ENCODE data around the gene IGFBP4.
"Not testable (repeated sequence)": the region's sequence is repeated elsewhere in the genome, so short reads cannot be mapped to it uniquely, and the experiment has no call there.

The IGFBP4 gene

DNA sequence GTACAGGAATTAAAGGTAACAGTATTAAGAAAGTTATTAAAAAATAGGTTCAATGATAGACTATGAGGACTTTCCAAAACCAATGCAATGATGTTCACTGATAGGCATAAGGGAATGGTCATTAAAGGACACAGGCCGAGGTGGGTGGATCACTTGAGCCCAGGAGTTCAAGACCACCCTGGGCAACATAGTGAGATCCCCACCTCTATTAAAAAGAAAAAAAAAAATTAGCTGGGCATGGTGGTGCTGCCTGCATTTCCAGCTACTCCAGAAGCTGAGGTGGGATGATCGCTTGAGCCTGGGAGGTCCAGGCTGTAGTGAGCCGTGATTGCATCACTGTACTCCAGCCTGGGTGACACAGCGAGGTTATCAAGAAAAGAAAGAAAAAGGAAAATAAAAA, 31.4 kb upstream of the IGFBP4 start:
- TF ChIP-seq CTCF (IDR thresholded peaks at IDR 0.05; ENCODE audit: low read depth, low read length), result no peak
- H3K4me3 ChIP-seq (ENCODE audit: low read depth, low read length), result no peak overlapping the region

GRCh38 chr17:40412880-40413279, 30.4 kb upstream of the IGFBP4 start:
- H3K4me3 ChIP-seq (ENCODE audit: low read depth, low read length), result no peak overlapping the region
- TF ChIP-seq CTCF (IDR thresholded peaks at IDR 0.05; ENCODE audit: low read depth, low read length), result no peak

GRCh38 chr17:40414312-40414711, 28.9 kb upstream of the IGFBP4 start:
- H3K4me3 ChIP-seq (ENCODE audit: low read depth, low read length), result not testable (repeated sequence)

GRCh38 chr17:40415390-40415789, 27.9 kb upstream of the IGFBP4 start:
- 0 out of 2 replicates have a peak overlapping the region, but pooled peaks have one; percentile 2 for H3K4me3 ChIP-seq (ENCODE audit: low read depth, low read length)
- TF ChIP-seq CTCF (IDR thresholded peaks at IDR 0.05; ENCODE audit: low read depth, low read length), result peak; percentile 41; the same call in 1 of the 2 replicates

DNA sequence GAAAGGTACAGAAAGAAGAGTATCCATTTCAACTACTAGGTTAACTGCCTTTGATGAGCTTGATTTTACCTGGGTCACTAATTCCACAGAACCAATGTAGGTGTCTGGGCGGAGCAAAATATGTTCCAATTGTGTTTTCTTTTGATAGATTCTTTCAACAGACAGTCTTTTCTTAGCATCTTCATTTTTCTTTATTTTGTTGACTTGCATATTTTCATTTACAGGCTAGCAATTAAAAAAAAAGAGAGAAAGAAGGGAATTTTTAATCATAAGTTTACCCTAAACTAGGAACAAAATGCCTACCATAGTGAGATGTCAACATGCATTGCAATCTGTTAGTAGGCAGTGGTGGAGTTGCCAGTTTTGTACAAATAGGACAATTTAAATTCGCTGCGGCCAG, 26.6 kb upstream of the IGFBP4 start:
- peak overlapping the region; percentile 77 for H3K4me3 ChIP-seq (ENCODE audit: low read depth, low read length)
- no peak for TF ChIP-seq CTCF (IDR thresholded peaks at IDR 0.05; ENCODE audit: low read depth, low read length)

GRCh38 chr17:40417258-40417608, 26.0 kb upstream of the IGFBP4 start:
- peak overlapping the region; percentile 77 for H3K4me3 ChIP-seq (ENCODE audit: low read depth, low read length)
- TF ChIP-seq CTCF (IDR thresholded peaks at IDR 0.05; ENCODE audit: low read depth, low read length), result no peak

DNA sequence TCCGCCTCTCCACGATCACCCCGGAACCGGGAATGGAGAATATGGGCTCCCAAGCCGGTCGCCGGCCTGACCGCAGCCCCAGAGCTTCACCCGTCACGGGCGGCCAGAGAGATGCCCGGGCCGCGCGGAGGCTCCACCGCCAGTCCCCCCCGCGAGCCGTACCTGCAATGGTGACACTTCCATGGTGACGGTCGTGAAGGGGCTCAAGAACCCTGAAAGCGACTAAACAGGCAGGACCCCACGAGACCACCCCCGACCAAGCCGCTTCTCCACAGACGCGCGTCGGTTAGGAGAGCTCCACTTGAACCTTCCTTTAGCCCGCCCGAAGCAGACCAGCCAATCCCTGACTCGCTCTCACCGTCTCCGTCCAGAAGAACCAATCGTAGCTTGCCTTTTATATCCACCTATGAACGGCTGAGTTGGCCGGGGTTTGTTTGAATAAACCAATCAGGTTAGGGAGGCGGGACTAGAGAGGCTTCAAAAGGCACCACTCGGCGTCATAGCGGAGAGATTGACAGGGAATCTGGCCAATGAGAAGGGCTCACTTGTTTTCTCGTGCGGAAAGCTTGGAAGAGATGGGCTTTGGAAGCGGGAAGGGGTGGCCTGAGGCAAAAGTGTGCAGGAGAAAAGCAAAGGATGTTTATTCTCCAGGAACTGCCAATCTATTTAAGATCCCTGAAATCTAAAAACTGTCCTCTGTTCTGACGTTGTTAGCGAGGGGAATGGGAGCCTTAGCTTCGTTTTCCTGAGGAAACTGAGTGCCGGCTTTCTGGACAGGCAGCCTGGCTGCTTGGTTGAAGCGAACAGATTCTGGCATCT, 25.4 kb upstream of the IGFBP4 start, which contains the start of gene TOP2A:
TOP2A (minus strand) TSS at position 288 of the 819 bp plus-strand sequence; CDS start at position 183, 105 bp downstream.
- H3K4me3 ChIP-seq (ENCODE audit: low read depth, low read length), result peak within 1 kb of the TSS; percentile 77
- no peak for TF ChIP-seq CTCF (IDR thresholded peaks at IDR 0.05; ENCODE audit: low read depth, low read length)

DNA sequence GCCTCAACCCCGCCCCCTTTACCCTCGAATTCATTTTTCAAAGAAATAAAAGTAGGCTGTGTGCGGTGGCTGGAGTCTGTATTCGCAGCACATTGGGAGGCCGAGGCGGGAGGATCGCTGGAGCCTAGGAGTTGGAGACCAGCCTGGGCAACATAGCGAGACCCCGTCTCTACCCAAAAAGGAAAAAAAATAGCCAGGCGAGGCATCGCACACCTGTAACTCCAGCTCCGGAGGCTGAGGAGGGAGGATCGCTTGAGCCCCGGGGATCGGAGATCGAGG, 24.9 kb upstream of the IGFBP4 start:
- no peak for TF ChIP-seq CTCF (IDR thresholded peaks at IDR 0.05; ENCODE audit: low read depth, low read length)
- H3K4me3 ChIP-seq (ENCODE audit: low read depth, low read length), result peak overlapping the region; percentile 77

Measured in WI38 (cell line).